Sigmoid colon (tissue), 4 donors: ENCODE data around the gene SRSF9.

Experiments
- CTCF ChIP-seq, 4 experiments: fragments of 450-650 bp in 3 of 4; fragments of 200-600 bp in 1 of 4; IDR thresholded peaks; one replicate each; pipeline ENCODE4 v1.5.1; 2016 to 2019; ENCODE audit warnings: antibody characterized with exemption in 4 of 4, mild to moderate bottlenecking in 3 of 4, moderate library complexity in 2 of 4
- POLR2AphosphoS5 ChIP-seq, 4 donors: sonication (generic); formaldehyde crosslinking; IDR thresholded peaks; one replicate each; pipeline ENCODE4 v1.6.1; 2017; ENCODE audit warnings: antibody characterized with exemption in 4 of 4

GRCh38 chr12:120498870-120499515, 29.4 kb upstream of the SRSF9 start:
- TF ChIP-seq POLR2AphosphoS5 (IDR thresholded peaks at IDR 0.05) (no peak), CTCF (IDR thresholded peaks at IDR 0.05) (no peak)
